K562 (cell line): Measurements from ENCODE around the gene CBX4. TPM values are rescaled to one million over a fixed set of nuclear protein-coding genes. Genes with fewer than 3 reads are reported as not detected.

Experiments
- ATAC-seq: fragments of 200-7000 bp; cut with Tn5 transposase; 3 replicates; pipeline ENCODE4 v1.9.1; 2020; ENCODE audit warnings: moderate library complexity
- BruUV-seq: library from RNA; stranded (reverse); fragments of 400-500 nt; replicated peaks from 2 replicates; lab custom pipeline; 2021; lab: Mats Ljungman, UMichigan
- CTCF ChIA-PET: fragments of 300-600 bp; formaldehyde crosslinking; extraction: SDS; loops from one replicate; lab custom pipeline; 2021; ENCODE audit warnings: low intra/inter-chr PET ratio; lab: Yijun Ruan, JAX
- POLR2A ChIA-PET: fragments of 300-600, 350-650 bp; sonication (Branson Sonifier 250); formaldehyde crosslinking; extraction: SDS; loops from one replicate; lab custom pipeline; 2021; ENCODE audit warnings: antibody characterized with exemption, inconsistent platforms; lab: Yijun Ruan, JAX
- DNase-seq, 4 experiments: peaks; one replicate each; pipeline versions ENCODE4 v3.0.0 to v3.0.0-alpha.2; 2011 to 2018; ENCODE audit warnings: low spot score in 3 of 4, mixed read lengths in 3 of 4; ENCODE audit errors: extremely low read depth in 1 of 4
- FAIRE-seq: peaks from 2 replicates; lab custom pipeline; 2011; peaks lifted over from hg19 to GRCh38; lab: Jason Lieb, UNC
- H2AFZ ChIP-seq: 2 replicates; pipeline ENCODE4 v1.6.0; 2011; ENCODE audit warnings: low read depth, low read length, control low read depth, inconsistent platforms
- H3K27ac ChIP-seq: fragments of 200-600 bp; 3 replicates; pipeline ENCODE4 v1.8.0; 2011; ENCODE audit warnings: low read depth, mild to moderate bottlenecking, control low read depth, inconsistent platforms, low read length, moderate library complexity, mixed read lengths; ENCODE audit errors: extremely low read depth
- H3K27me3 ChIP-seq, 2 experiments: fragments of 300-600 bp in 1 of 2; 2 replicates in 1 of 2; 3 replicates in 1 of 2; pipeline versions ENCODE4 v1.6.0 to v1.8.0; 2011; ENCODE audit warnings: inconsistent platforms in 2 of 2, low read length in 2 of 2, mild to moderate bottlenecking in 1 of 2, mixed read lengths in 1 of 2, moderate library complexity in 1 of 2; ENCODE audit not compliant: control insufficient read depth in 2 of 2, insufficient read depth in 2 of 2
- H3K36me3 ChIP-seq: fragments of 300-600 bp; 3 replicates; pipeline ENCODE4 v1.8.0; 2011; ENCODE audit warnings: mild to moderate bottlenecking, low read length, inconsistent platforms; ENCODE audit not compliant: control insufficient read depth, insufficient read depth
- H3K4me1 ChIP-seq, 2 experiments: fragments of 200-600 bp in 1 of 2; replicated peaks in 1 of 2; 2 replicates in 1 of 2; 3 replicates in 1 of 2; pipeline versions ENCODE4 v1.5.1 to v1.8.0; 2011; ENCODE audit warnings: inconsistent platforms in 2 of 2, low read length in 2 of 2, mild to moderate bottlenecking in 1 of 2, mixed read lengths in 1 of 2, moderate library complexity in 1 of 2; ENCODE audit not compliant: control insufficient read depth in 2 of 2, insufficient read depth in 2 of 2
- H3K4me2 ChIP-seq: 2 replicates; pipeline ENCODE4 v1.6.1; 2011; ENCODE audit warnings: low read length, control low read depth, inconsistent platforms, mixed read lengths; ENCODE audit not compliant: insufficient read depth
- H3K4me3 ChIP-seq: fragments of 200-600 bp; sonication (generic), shearing (Covaris generic); 2 replicates; pipeline ENCODE4 v1.5.1; 2016; ENCODE audit warnings: control low read depth, inconsistent platforms
- H3K79me2 ChIP-seq: fragments of 200-600 bp; 3 replicates; pipeline ENCODE4 v1.8.0; 2011; ENCODE audit warnings: low read length, inconsistent platforms; ENCODE audit not compliant: control insufficient read depth, insufficient read depth
- H3K9ac ChIP-seq, 2 experiments: 2 replicates each; pipeline versions ENCODE4 v1.6.0 to v1.6.1; 2011; ENCODE audit warnings: low read depth in 2 of 2, low read length in 2 of 2, control low read depth in 1 of 2, inconsistent platforms in 1 of 2, mild to moderate bottlenecking in 1 of 2, mixed read lengths in 1 of 2; ENCODE audit not compliant: insufficient read depth in 1 of 2
- H3K9me1 ChIP-seq: one replicate; pipeline ENCODE4 v1.6.0; 2011; ENCODE audit warnings: inconsistent platforms, mild to moderate bottlenecking, low read length, moderate library complexity; ENCODE audit not compliant: control insufficient read depth, insufficient read depth
- H3K9me3 ChIP-seq: replicated peaks from 2 replicates; pipeline ENCODE4 v1.5.1; 2011; ENCODE audit warnings: low read depth, low read length, inconsistent platforms; ENCODE audit not compliant: control insufficient read depth, insufficient read depth
- H4K20me1 ChIP-seq: replicated peaks from 2 replicates; pipeline ENCODE4 v1.6.1; 2011; ENCODE audit warnings: low read length, inconsistent platforms, mixed read lengths; ENCODE audit not compliant: control insufficient read depth, insufficient read depth
- BCOR ChIP-seq: fragments of 450-650 bp; IDR thresholded peaks from 2 replicates; pipeline ENCODE4 v1.6.1; 2016
- BHLHE40 ChIP-seq: IDR thresholded peaks from 2 replicates; pipeline ENCODE4 v1.6.1; 2011; ENCODE audit warnings: low read length, improper control_type of control experiment
- CBFA2T3 ChIP-seq: fragments of 450-650 bp; IDR thresholded peaks from 2 replicates; pipeline ENCODE4 v1.6.1; 2017
- CTBP1 ChIP-seq: fragments of 450-650 bp; IDR thresholded peaks from 2 replicates; pipeline ENCODE4 v1.6.1; 2016; ENCODE audit warnings: borderline replicate concordance
- L3MBTL2 ChIP-seq: fragments of 450-650 bp; IDR thresholded peaks from 2 replicates; pipeline ENCODE4 v1.6.1; 2016; ENCODE audit warnings: mild to moderate bottlenecking, moderate library complexity
- MECOM ChIP-seq: fragments of 250-450 bp; sonication (Bioruptor Pico); IDR thresholded peaks from 2 replicates; pipeline ENCODE4 v1.8.0; 2022; ENCODE audit warnings: inconsistent platforms
- MTA1 ChIP-seq: fragments of 450-650 bp; IDR thresholded peaks from 2 replicates; pipeline ENCODE4 v1.6.1; 2017; ENCODE audit warnings: borderline replicate concordance
- MTA3 ChIP-seq: fragments of 450-650 bp; formaldehyde crosslinking; IDR thresholded peaks from 2 replicates; pipeline ENCODE4 v1.6.1; 2017; ENCODE audit warnings: mild to moderate bottlenecking, borderline replicate concordance
- MYNN ChIP-seq, 2 experiments: sonication (generic); formaldehyde crosslinking in 1 of 2; IDR thresholded peaks; 2 replicates each; pipeline versions ENCODE4 v1.5.0 to v1.6.1; 2016 to 2020; ENCODE audit warnings: antibody characterized with exemption in 1 of 2, missing genetic modification reagents in 1 of 2
- NFIX ChIP-seq: fragments of 250-450 bp; sonication (Bioruptor Pico); IDR thresholded peaks from 2 replicates; pipeline ENCODE4 v1.4.0; 2020; ENCODE audit warnings: low read depth, mild to moderate bottlenecking, moderate library complexity
- NRF1 ChIP-seq, 2 experiments: fragments of 450-650 bp; IDR thresholded peaks in 1 of 2; conservative IDR thresholded peaks in 1 of 2; 2 replicates each; pipeline ENCODE4 v1.6.1; 2014; ENCODE audit warnings: mild to moderate bottlenecking in 2 of 2
- SMAD4 ChIP-seq: fragments of 250-450 bp; sonication (Bioruptor Pico); conservative IDR thresholded peaks from 2 replicates; pipeline ENCODE4 v1.8.0; 2021; ENCODE audit warnings: inconsistent platforms, mild to moderate bottlenecking, moderate library complexity
- TAF1 ChIP-seq: IDR thresholded peaks from 2 replicates; pipeline ENCODE4 v1.6.1; 2011; ENCODE audit warnings: mild to moderate bottlenecking, low read length, moderate library complexity; ENCODE audit not compliant: insufficient read depth, control insufficient read depth, severe bottlenecking; ENCODE audit errors: extremely low read depth
- ZBTB7A ChIP-seq: IDR thresholded peaks from 2 replicates; pipeline ENCODE4 v1.6.1; 2011; ENCODE audit warnings: low read depth, mild to moderate bottlenecking, low read length, moderate library complexity, borderline replicate concordance; ENCODE audit not compliant: control insufficient read depth
- WGBS: fragments of 100-300 bp; shearing (Covaris generic); methylation state at CpG from one replicate; pipeline ENCODE4 v1.1.6; 2016; ENCODE audit warnings: low coverage, mixed read lengths; ENCODE audit not compliant: insufficient coverage; ENCODE audit errors: missing lambda C conversion rate; 5-methylcytosine and 5-hydroxymethylcytosine counted together
- in situ Hi-C: fragments of 300-500 bp; cut with MboI; formaldehyde crosslinking; loops from 4 replicates; pipeline ENCODE4 v1.15.0; 2018; ENCODE audit warnings: inconsistent platforms, mixed read lengths
- intact Hi-C: fragments of 100-400 bp; cut with micrococcal nuclease; formaldehyde crosslinking; loops from 2 replicates; pipeline ENCODE4 v1.14.2; 2022
- polyA plus RNA-seq, 8 experiments: library from polyadenylated mRNA; depleted of rRNA in 4 of 8; stranded (reverse) in 5 of 8; unstranded in 3 of 8; fragments of >200 nt; fragmentation: Nextera tagmentation in 2 of 8; fragmentation: Illumina TruSeq in 1 of 8; extraction: Ambion mirVana in 2 of 8; extraction: Trizol in 1 of 8; gene quantifications; 2 replicates each; pipeline versions ENCODE4 v1.2.1 to v1.2.3, GENCODE V29; 2011 to 2014; ENCODE audit warnings: inconsistent platforms in 1 of 8, missing spikeins in 1 of 8
- total RNA-seq, 7 experiments: library from RNA; depleted of rRNA in 6 of 7; stranded (reverse); fragments of >200 nt in 6 of 7; fragmentation: Illumina TruSeq in 2 of 7; extraction: Trizol in 2 of 7; gene quantifications; 2 replicates each; pipeline versions ENCODE4 v1.2.1 to v1.2.3, GENCODE V29; 2011 to 2021; ENCODE audit warnings: low replicate concordance in 1 of 7
- TF ChIP-seq, protein P1 (sequence below), 2 experiments: IDR thresholded peaks in 1 of 2; conservative IDR thresholded peaks in 1 of 2; 2 replicates each; pipeline ENCODE4 v1.6.1; 2016; ENCODE audit warnings: low read depth in 2 of 2, mild to moderate bottlenecking in 1 of 2, missing compliant biosample characterization in 1 of 2, missing genetic modification characterization in 1 of 2, moderate library complexity in 1 of 2
- TF ChIP-seq, protein P2 (sequence below), 2 experiments: fragments of 450-650 bp; conservative IDR thresholded peaks; 2 replicates each; pipeline ENCODE4 v1.6.1; 2017; ENCODE audit warnings: mild to moderate bottlenecking in 2 of 2, moderate library complexity in 2 of 2
- TF ChIP-seq, protein P3 (sequence below): fragments of 200-800 bp; sonication (Bioruptor generic); IDR thresholded peaks from 2 replicates; pipeline ENCODE4 v1.6.1; 2017; ENCODE audit warnings: missing genetic modification characterization, missing compliant biosample characterization

CBX4 gene
- total and polyA plus RNA-seq, 9 of the 15 experiments (the other 6 are each of a cell fraction or from before 2014, with no cell fraction given) = 0.98 to 50.5 (median 10.0) TPM

DNA sequence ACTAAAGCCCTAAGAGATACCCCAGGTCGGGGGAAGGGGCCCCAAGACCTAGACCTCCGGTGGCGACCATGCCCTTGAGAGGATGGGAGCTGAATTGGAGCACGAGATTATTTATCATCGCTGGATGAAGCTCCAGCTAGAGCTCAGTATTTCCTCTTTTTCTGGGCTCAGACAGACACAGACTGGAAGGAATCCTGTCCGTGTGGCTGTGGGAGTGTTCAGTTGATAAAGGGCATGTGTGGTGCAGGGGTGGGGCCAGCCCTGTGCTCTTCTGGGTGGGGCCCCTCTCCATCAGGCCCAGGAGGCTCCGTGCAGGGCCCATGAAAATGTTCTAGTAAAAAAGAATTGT is 6.3 kb upstream of the CBX4 start:
- peak; percentile 97 for ATAC-seq
- FAIRE-seq = peak; percentile 99
- ChIA-PET POLR2A (interaction anchor here (0.6 to 1.7 kb wide), 6 partner anchors 9 to 86 kb away, joined by 3 to 9 read pairs (median 4); no protein-coding TSS in a partner anchor), CTCF (no interaction called here)
- Histone ChIP-seq H3K27ac (peak overlapping the region; percentile 54), H3K27me3 (no peaks in the 10 kb centered on the region; a peak in 1 of 5 replicates), H3K4me3 (peak overlapping the region; percentile 36; the same call in 1 of the 2 replicates), H2AFZ (peak overlapping the region; percentile 81), H3K9ac (peak overlapping the region; percentile 61 to 90; a peak in 3 of 4 replicates), H3K79me2 (no peaks in the 10 kb centered on the region), H3K9me1 (no peaks in the 10 kb centered on the region), H3K36me3 (no peaks in the 10 kb centered on the region), H3K9me3 (no peaks in the 10 kb centered on the region), H3K4me1 (peaks cover 15 to 56% of the 10 kb centered on the region in 2 experiments), H3K4me2 (peak overlapping the region; percentile 76), H4K20me1 (no peaks in the 10 kb centered on the region)
- DNase-seq = peak; percentile 83 to 88 (median 87)
- BruUV-seq = no TSS peak
- 0% methylated on average over 7 of the region's 7 CpGs for WGBS
- intact Hi-C loops = no loop called here
- in situ Hi-C loops = no loop called here
- TF ChIP-seq MECOM (CRISPR knock-in tag) = no peak
- TF ChIP-seq ZBTB7A = peak; percentile 69; the same call in 1 of the 2 replicates
- TF ChIP-seq MTA1 = peak; percentile 13; the same call in 1 of the 2 replicates
- peak; percentile 82; the same call in 1 of the 2 replicates for TF ChIP-seq CTBP1
- TF ChIP-seq MTA3 = 0 out of 2 replicates have a peak, but pooled peaks have one; percentile 35
- no peak for TF ChIP-seq MYNN (IDR thresholded peaks at IDR 0.05)
- TF ChIP-seq MYNN (CRISPR knock-in tag; IDR thresholded peaks at IDR 0.05) = no peak
- TF ChIP-seq L3MBTL2 = 0 out of 2 replicates have a peak, but pooled peaks have one; percentile 39
- peak; percentile 10; the same call in 1 of the 2 replicates for TF ChIP-seq BCOR
- peak in 1 of 2 experiments; percentile 43; a peak in 1 of 4 replicates for TF ChIP-seq NRF1 (conservative IDR thresholded peaks at IDR 0.05 in 1 of 2, IDR thresholded peaks at IDR 0.05 in 1 of 2)
- peak; percentile 86 for TF ChIP-seq SMAD4
- peak; percentile 27 for TF ChIP-seq BHLHE40
- peak; percentile 41 for TF ChIP-seq TAF1
- TF ChIP-seq CBFA2T3 = peak; percentile 58
- TF ChIP-seq, protein P1, sequence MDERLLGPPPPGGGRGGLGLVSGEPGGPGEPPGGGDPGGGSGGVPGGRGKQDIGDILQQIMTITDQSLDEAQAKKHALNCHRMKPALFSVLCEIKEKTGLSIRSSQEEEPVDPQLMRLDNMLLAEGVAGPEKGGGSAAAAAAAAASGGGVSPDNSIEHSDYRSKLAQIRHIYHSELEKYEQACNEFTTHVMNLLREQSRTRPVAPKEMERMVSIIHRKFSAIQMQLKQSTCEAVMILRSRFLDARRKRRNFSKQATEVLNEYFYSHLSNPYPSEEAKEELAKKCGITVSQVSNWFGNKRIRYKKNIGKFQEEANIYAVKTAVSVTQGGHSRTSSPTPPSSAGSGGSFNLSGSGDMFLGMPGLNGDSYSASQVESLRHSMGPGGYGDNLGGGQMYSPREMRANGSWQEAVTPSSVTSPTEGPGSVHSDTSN (CRISPR knock-in tag; IDR thresholded peaks at IDR 0.05; ENCODE audit: low read depth) = no peak
- TF ChIP-seq, protein P1 (tag; conservative IDR thresholded peaks at IDR 0.05; ENCODE audit: low read depth) = no peak
- TF ChIP-seq, protein P2, sequence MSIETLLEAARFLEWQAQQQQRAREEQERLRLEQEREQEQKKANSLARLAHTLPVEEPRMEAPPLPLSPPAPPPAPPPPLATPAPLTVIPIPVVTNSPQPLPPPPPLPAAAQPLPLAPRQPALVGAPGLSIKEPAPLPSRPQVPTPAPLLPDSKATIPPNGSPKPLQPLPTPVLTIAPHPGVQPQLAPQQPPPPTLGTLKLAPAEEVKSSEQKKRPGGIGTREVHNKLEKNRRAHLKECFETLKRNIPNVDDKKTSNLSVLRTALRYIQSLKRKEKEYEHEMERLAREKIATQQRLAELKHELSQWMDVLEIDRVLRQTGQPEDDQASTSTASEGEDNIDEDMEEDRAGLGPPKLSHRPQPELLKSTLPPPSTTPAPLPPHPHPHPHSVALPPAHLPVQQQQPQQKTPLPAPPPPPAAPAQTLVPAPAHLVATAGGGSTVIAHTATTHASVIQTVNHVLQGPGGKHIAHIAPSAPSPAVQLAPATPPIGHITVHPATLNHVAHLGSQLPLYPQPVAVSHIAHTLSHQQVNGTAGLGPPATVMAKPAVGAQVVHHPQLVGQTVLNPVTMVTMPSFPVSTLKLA (conservative IDR thresholded peaks at IDR 0.05) = peak; percentile 31 to 41; a peak in 2 of 4 replicates
- no peak for TF ChIP-seq NFIX (CRISPR knock-in tag)
- TF ChIP-seq, protein P3, sequence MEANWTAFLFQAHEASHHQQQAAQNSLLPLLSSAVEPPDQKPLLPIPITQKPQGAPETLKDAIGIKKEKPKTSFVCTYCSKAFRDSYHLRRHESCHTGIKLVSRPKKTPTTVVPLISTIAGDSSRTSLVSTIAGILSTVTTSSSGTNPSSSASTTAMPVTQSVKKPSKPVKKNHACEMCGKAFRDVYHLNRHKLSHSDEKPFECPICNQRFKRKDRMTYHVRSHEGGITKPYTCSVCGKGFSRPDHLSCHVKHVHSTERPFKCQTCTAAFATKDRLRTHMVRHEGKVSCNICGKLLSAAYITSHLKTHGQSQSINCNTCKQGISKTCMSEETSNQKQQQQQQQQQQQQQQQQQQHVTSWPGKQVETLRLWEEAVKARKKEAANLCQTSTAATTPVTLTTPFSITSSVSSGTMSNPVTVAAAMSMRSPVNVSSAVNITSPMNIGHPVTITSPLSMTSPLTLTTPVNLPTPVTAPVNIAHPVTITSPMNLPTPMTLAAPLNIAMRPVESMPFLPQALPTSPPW (CRISPR knock-in tag) = peak; percentile 75
